Activated T-helper 1 cell treated with anti-CD3 and anti-CD28 coated beads, Interleukin-2, amount 50 U/mL, for 16 hours (primary cell): ENCODE measurements around the gene ASPDH.

Experiments
- DNase-seq, 2 donors: peaks; one replicate each; pipeline ENCODE4 v3.0.0-alpha.2; 2020; ENCODE audit warnings: low read depth in 1 of 2, low spot score in 1 of 2

Gene ASPDH

GRCh38 chr19:50513746-50514345 is at the start of gene ASPDH:
Gene ASPDH, minus strand, starts transcription at chr19:50513913. Its CDS starts 90 bp downstream, at chr19:50513823.
- no peak for DNase-seq

- DNase-seq: no peak
Observed at GRCh38 chr19:50562996-50563395, 49.3 kb upstream of the ASPDH start.

GRCh38 chr19:50562329-50562728 is 48.6 kb upstream of the ASPDH start:
- no peak for DNase-seq

DNA sequence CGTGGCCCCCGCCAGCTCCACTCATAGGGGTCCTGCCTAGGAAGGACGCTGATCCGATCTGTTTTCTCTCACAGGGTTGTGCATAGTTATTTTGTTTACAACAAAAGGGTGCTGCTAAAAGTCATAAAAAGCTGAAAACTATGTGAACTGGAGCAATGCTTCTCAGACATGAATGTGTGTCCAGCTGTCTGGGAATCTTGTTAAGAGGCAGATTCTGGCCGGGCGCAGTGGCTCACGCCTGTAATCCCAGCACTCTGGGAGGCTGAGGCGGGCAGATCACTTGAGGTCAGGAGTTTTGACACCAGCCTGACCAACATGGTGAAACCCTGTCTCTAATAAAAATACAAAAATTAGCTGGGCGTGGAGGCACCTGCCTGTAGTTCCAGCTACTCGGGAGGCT is 45.9 kb upstream of the ASPDH start:
- no peak for DNase-seq

GRCh38 chr19:50558449-50558848 is 44.7 kb upstream of the ASPDH start:
- DNase-seq: no peak

GRCh38 chr19:50558039-50558438 is 44.3 kb upstream of the ASPDH start:
- DNase-seq: no peak

DNA sequence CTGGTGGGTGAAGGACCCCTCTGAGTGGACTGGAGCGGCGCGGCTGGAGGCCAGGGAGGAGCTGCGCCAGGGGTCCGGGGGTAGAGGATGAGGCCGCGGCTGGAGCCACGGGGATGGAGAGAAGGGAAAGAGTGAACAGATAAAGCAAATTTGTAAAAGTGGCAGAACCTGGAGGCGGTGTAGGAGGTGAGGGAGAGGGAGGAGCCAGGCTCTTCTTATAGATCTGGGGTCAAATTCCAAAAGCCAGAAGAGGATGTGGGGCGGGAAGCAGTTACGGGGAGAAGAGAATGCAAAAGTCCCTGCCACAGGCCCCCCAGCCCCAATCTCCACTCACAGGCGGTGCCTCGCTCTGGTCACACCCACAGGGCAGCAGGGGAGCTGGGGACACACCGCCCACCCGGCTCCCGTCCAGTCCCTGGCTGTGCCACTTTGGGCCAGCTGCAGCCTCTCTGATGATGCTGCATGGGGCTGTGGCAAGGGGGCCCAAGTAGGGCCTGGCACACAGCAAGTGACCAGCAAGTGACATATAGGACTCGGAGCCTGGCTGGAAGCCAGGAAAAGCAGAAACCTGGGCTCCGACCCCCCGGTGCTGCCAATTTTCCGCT is 43.4 kb upstream of the ASPDH start:
- DNase-seq: no peak

DNA sequence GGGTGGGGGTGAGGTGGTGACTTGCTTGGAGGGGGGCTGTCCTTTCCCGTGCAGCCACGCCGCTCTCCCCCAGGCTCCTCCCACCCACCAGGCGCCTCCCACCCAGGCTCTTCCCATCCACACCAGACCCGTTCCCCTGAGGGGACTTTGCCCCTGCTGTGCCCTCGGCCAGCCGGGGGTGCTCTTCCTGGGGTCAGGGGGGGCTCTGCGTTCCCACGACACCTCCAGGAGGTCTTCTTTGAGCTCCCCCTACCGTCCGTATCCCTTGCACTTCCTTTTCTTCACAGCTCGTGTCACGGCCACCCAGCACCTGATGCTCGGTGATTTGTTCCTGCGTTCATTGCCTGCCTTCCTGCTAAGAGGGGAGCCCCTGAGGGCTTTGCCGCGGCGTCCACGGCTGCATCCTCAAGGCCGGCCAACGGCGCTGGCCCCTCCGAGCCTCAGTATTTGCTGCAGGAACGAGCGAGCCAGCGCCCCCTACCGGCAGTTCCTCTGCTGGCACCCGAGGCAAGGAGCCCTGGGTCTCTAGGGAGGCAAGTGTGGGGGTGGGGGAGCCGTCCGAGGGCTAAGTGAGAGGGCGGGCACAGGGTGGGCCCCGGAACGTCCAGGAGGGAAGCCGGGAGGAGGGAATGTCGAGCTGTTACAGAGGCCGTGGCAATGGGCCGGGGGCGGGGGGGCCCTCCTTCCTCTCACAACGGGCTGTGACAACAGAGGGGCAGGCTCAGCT is 42.7 kb upstream of the ASPDH start:
- peak; percentile 55 to 64 for DNase-seq

DNA sequence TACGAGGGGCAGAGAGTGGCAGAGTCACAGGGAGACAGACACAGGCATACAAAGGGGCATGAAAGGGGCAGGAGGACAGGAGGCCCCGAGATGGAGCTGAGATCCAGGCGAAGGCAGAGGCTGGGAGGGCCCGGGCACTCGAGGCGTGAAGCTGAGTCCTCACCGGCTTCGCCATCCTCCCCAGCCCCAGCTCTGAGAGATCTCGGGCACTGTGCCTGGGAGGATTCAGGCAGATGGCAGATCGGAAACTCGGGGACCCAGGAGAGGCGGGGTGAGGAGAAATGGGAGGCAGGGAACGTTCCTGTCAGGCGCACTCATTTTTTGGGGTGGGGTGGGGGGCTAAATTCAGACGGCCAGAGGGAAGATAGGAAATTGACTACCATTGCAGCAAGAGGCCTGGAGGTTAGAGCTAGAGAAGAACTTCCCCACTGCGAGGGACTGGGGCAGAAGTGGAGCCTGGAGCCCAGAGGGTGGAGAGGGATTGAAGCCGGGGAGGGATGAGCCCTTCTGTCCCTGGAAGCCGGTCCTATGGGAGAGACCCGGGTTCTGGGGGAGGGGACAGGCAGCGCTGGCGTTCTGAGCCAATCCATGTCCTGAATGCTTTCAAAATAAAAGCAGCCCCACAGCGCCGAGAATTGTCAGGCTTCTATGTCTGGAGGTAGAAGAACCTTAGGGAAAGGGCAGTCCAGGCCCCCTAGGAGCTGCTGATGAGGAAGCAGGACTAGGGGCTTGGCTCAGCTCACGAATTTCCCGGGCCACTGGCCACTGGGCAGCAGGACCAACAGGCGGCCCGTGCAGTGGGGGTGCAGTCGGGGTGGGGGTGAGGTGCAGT is 42.0 kb upstream of the ASPDH start:
- DNase-seq: no peak

- DNase-seq: no peak
Observed at GRCh38 chr19:50555033-50555432, 41.3 kb upstream of the ASPDH start.

DNA sequence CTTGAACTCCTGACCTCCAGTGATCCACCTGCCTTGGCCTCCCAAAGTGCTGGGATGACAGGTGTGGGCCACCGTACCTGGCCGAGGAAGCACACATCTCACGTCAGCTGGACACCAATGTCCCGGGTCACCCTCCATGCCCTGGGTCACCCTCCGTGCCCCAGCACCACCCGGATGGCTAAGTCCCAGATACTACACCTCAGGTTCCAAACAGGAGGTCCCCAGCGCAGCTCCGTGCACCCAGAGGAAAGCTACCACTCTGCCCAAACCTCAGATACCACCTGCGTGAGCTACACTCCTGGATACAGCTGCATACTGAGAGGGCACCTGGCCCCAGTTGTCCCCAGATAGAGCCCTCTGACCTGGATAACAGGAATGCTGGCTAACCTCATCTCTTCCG is 40.5 kb upstream of the ASPDH start:
- DNase-seq: no peak

- DNase-seq: no peak
Observed at GRCh38 chr19:50553134-50553703, 39.5 kb upstream of the ASPDH start.

DNA sequence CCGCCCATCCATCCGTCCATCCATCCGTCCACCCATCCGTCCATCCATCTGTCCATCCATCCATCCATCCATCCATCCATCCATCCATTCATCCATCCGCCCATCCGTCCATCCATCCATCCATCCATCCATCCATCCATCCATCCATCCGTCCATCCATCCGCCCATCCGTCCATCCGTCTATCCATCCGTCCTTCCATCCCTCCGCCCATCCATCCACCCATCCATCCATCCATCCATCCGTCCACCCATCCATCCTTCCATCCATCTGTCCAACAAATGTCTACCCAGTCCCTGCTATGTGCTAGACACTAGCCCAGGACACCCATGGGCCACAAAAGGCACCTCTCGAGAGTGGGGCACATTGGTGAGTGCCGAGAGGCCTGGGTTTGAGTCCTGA is 38.8 kb upstream of the ASPDH start:
- no peak for DNase-seq

GRCh38 chr19:50551715-50552187 is 38.0 kb upstream of the ASPDH start:
- DNase-seq: no peak

- no peak for DNase-seq
Observed at GRCh38 chr19:50551034-50551714, 37.5 kb upstream of the ASPDH start.

- no peak for DNase-seq
Observed at GRCh38 chr19:50550594-50550966, 36.9 kb upstream of the ASPDH start.

DNA sequence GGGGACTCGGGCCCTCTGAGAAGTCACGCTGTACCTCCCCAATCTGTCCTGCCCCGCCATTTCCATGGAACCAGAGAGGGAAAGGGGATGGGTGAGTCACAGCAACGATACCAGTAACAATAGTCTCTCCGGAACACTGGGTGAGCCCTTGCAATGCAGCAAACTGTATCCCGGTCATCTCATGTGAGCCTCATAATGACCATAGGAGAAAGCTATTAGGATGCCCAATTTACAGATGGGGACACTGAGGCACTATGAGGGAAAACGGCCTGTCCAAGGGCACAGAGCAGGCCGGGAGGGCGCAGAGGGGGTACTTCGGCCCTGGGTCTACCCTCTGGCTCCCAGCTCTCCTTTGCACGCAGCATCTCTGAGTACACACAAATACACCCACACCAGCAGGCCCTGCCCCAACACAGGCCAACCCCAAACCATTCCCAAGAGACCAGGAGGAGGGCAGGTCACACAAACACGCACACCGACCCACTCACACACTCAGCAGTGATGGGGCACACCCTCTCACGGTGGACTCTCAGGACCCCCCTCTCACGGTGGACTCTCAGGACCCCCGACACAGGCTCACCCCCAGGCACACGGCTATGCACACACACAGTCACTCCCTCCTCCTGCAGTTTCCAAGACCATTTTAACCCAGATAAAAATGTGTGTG is 36.3 kb upstream of the ASPDH start:
- DNase-seq: no peak

DNA sequence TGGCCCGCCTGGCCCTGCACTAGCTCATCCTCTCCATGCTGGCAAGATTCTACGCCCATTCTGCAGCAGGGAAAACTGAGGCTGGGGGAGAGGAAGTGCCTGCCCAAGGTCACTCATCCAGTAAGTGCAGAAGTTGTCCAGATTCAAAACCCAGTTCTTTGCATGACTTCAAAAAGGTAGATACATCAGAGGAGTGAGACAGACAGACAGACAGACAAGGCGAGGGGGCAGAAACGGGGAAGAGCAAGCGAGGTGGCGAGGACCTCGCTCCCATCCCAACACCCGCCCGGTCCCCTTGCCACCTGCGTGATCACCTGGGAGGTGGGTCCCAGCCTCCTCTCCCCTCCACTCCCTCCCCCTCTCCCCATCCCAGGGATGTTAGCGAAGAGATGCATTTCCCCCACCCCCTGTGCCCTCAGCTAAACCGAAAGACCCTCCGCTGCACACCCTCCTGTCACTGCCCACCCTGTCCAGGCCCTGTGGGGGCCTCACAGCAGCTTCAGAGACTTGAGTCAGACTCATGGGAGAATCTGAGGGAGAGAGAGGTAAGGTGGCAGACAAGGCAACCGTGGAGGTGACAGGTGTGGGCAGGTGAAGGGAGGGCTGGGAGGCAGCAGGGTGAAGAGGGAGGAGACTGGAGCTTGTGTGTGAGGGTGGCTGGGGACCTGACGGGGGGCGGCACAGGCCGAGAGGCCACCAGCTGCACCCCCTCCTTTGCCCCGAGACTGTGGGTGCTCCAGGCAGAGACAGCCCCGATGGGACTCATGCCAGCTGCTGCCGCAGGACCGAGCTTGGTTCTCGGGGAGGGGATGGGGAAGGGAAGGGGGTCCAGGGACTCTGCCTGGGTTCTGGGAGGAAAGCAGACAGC is 35.6 kb upstream of the ASPDH start:
- DNase-seq: no peak
